Forelimb muscle (tissue), 1 donor: ENCODE measurements around the gene DNAI1. TPM values are rescaled to one million over a fixed set of nuclear protein-coding genes. Genes with fewer than 3 reads are reported as not detected.

ENCODE experiments used
- DNase-seq: peaks from one replicate; pipeline ENCODE4 v3.0.0-alpha.2; 2013; ENCODE audit warnings: low read depth
- polyA plus RNA-seq: library from polyadenylated mRNA; unstranded; fragments of 120-200 nt; gene quantifications from one replicate; pipeline ENCODE4 v1.2.1, GENCODE V29; 2013; ENCODE audit not compliant: insufficient read length

Gene DNAI1
- polyA plus RNA-seq, 1 donor: 0.24 TPM

- DNase-seq: no peak
Measured at GRCh38 chr9:34557426-34558321, 99.1 kb downstream of the DNAI1 start.

- DNase-seq: no peak
Measured at GRCh38 chr9:34558364-34558763, 99.8 kb downstream of the DNAI1 start.

- no peak for DNase-seq
Measured at GRCh38 chr9:34558919-34559623, 100.5 kb downstream of the DNAI1 start.

GRCh38 chr9:34559624-34560455, 101.2 kb downstream of the DNAI1 start:
- DNase-seq: no peak

- DNase-seq: no peak
Measured at GRCh38 chr9:34560599-34561214, 102.1 kb downstream of the DNAI1 start.

GRCh38 chr9:34562135-34562745, 103.6 kb downstream of the DNAI1 start:
- no peak for DNase-seq

GRCh38 chr9:34563262-34563661, 104.7 kb downstream of the DNAI1 start:
- DNase-seq: no peak

- DNase-seq: no peak
Measured at GRCh38 chr9:34564617-34565016, 106.0 kb downstream of the DNAI1 start.

GRCh38 chr9:34565856-34566255, 107.3 kb downstream of the DNAI1 start:
- DNase-seq: no peak

- no peak for DNase-seq
Measured at GRCh38 chr9:34566322-34566721, 107.7 kb downstream of the DNAI1 start.

GRCh38 chr9:34566972-34567371, 108.4 kb downstream of the DNAI1 start:
- DNase-seq: no peak

GRCh38 chr9:34568133-34568532, 109.5 kb downstream of the DNAI1 start:
- no peak for DNase-seq

GRCh38 chr9:34568774-34569173, 110.2 kb downstream of the DNAI1 start:
- no peak for DNase-seq

- no peak for DNase-seq
Measured at GRCh38 chr9:34570376-34570775, 111.8 kb downstream of the DNAI1 start.

Other genes starting within 250 kb of the DNAI1 start
- gene KIF24, start 129.5 kb upstream of the DNAI1 start, polyA plus RNA-seq: 15.9 TPM
- 27.4 TPM for gene NUDT2, start 129.2 kb upstream of the DNAI1 start, polyA plus RNA-seq
- 16.3 TPM for gene MYORG, start 81.9 kb upstream of the DNAI1 start, polyA plus RNA-seq
- gene FAM219A, start 235 bp upstream of the DNAI1 start, polyA plus RNA-seq: 11.7 TPM
- gene ENHO, start 64.2 kb downstream of the DNAI1 start, polyA plus RNA-seq: 3.4 TPM
- gene CNTFR, start 130.9 kb downstream of the DNAI1 start, polyA plus RNA-seq: 44.9 TPM
- gene RPP25L, start 153.3 kb downstream of the DNAI1 start, polyA plus RNA-seq: 20.3 TPM
- gene DCTN3, start 161.7 kb downstream of the DNAI1 start, polyA plus RNA-seq: 62.5 TPM
- not detected for gene ARID3C, start 170.3 kb downstream of the DNAI1 start, polyA plus RNA-seq
- 47.3 TPM for gene SIGMAR1, start 179.0 kb downstream of the DNAI1 start, polyA plus RNA-seq
- gene GALT, start 187.9 kb downstream of the DNAI1 start, polyA plus RNA-seq: 38.4 TPM
- gene IL11RA, start 193.4 kb downstream of the DNAI1 start, polyA plus RNA-seq: 105 TPM
- gene CCL27, start 203.9 kb downstream of the DNAI1 start, polyA plus RNA-seq: 0.51 TPM
- gene CCL19, start 232.5 kb downstream of the DNAI1 start, polyA plus RNA-seq: not detected